ENCODE measurements around the gene ACTRT3.

The ACTRT3 gene

GRCh38 chr3:169811631-169812331, 42.4 kb upstream of the ACTRT3 start:
- no peak for TF ChIP-seq CTCF (IDR thresholded peaks at IDR 0.05)

GRCh38 chr3:169809230-169809795, 40.0 kb upstream of the ACTRT3 start:
- TF ChIP-seq CTCF (IDR thresholded peaks at IDR 0.05) = no peak

DNA sequence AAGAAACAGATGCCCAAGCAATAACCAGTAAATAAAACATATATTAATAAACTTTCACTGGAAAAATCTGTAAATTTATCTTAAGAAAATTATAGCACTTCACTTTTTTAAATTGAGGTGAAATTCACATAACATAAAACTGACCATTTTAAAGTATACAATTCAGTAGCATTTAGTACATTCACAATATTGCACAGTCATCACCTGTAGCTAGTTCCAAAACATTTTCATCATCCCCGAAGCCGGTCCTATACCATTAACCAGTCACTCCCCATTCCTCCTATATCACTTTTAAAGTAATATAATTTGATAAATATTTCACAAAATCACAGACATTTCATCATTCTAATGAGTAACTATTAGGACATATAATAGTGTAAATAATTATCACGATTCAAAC, 35.3 kb upstream of the ACTRT3 start:
- TF ChIP-seq CTCF (IDR thresholded peaks at IDR 0.05) = no peak

GRCh38 chr3:169792359-169792758, 23.0 kb upstream of the ACTRT3 start:
- TF ChIP-seq CTCF (IDR thresholded peaks at IDR 0.05) = no peak

DNA sequence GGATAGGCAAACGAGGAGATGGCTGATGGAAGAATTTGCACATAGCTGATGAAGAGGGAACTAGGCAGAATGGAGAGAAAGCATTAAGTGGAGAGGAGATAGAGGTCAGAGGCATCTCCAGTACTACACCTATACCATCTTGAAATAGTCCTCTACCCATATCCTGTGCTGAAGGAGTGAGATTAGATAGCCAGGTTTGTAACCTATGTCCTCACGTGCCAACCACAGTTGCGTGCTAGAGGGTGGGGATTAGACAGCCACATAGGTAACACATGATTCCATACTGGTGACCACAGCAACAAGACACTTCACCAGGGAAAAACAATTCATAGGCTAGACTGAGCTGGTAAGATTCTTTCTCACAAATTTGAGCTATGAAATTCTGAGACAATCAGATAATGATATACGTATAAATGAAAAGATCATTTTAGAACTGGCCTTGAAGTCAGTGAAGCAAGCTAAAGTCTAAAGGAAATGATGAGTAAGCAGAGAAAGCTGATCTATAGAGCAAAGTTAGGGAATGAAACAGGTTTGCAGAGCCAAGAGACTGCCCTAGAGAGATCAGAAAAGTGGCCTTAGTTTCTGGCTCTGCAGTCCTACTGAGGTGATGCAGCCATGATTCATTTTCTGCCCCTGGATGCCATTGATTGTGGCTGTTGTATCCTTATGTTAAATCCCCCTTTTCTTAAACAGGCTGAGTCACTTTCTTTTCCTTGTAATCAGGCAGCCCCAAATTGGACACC, 21.5 kb upstream of the ACTRT3 start:
- TF ChIP-seq CTCF (IDR thresholded peaks at IDR 0.05) = no peak

- TF ChIP-seq CTCF (IDR thresholded peaks at IDR 0.05) = no peak
These were observed 20.9 kb upstream of the ACTRT3 start for GRCh38 chr3:169790219-169790618.

- TF ChIP-seq CTCF (IDR thresholded peaks at IDR 0.05) = no peak
These were observed 18.4 kb upstream of the ACTRT3 start for GRCh38 chr3:169787791-169788190.
